Stimulated activated CD4-positive, alpha-beta T cell treated with anti-CD3 and anti-CD28 coated beads, Interleukin-12 subunit alpha, Interleukin-12 subunit beta, amount 100 ng/mL, for 24 hours (primary cell): ENCODE results near the gene ACSL1.

Experiments used
- DNase-seq, 2 experiments: peaks; one replicate each; pipeline ENCODE4 v3.0.0-alpha.2; 2020; ENCODE audit warnings: low read depth in 2 of 2

ACSL1 gene

DNA sequence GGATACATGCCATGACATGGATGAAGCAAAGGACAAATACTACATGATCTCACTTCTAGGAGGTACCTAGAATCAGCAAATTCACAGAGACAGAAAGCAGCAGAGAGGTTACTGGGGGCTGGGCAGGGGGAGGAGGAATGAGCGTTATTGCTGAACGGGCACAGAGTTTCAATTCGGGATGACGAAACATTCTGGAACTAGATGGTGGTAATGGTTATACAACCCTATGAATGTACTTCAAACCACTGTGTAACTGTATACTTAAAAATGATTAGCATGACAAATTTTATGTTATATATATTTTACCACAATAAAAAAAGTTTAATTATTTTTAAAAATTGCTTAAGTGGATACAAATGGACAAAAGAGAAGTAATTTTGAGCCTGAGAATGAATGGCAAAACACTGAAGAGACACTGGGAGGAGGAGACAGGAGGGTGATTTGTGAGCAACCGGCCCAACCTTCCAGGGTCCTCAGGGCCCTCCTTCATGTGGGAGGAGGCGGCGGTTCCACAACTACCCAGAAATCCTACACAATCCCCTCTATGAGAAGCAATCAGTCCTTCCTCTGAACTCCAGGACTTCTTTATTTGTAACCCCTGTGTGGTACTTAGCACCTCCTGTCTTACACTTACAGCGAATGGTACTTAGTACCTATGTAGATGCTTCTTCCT, 14.1 kb downstream of the ACSL1 start:
- DNase-seq, result no peak

DNA sequence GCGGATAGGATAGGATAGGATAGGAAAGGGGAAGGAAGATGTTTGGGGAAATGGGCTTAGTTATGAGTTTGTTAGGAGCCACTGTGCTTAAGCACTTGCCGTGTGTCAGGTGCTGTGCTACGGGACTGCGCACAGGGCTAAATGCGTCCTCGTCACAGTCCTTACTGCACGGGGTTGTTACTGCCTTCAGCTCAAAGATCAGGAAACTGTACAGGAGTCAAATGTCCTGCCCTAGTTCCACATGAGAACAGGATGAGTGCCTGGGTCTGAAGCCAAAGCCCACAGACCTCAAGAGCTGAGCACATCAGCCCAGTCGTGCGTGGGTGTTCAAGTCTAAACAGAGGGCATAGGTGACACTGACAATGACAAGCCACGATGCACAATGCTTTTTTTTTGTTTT, 15.0 kb downstream of the ACSL1 start:
- DNase-seq, result no peak

DNA sequence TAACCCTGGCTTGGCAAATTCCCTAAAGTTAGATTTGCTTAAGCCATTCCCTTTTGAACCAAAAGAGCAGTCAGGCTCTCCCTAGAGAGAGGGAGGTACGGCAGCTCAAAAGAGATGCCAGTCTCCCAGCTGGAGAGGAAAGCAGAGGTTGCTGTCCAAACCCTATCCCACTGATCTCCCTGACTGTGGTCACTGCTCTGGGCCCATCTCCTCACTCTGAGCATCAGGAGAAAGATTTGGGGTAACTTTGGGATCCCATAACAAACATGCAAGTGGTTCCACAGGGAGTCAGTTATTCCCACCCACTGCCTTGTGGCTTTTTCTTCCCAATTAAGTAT, 17.1 kb downstream of the ACSL1 start:
- DNase-seq, result no peak

DNA sequence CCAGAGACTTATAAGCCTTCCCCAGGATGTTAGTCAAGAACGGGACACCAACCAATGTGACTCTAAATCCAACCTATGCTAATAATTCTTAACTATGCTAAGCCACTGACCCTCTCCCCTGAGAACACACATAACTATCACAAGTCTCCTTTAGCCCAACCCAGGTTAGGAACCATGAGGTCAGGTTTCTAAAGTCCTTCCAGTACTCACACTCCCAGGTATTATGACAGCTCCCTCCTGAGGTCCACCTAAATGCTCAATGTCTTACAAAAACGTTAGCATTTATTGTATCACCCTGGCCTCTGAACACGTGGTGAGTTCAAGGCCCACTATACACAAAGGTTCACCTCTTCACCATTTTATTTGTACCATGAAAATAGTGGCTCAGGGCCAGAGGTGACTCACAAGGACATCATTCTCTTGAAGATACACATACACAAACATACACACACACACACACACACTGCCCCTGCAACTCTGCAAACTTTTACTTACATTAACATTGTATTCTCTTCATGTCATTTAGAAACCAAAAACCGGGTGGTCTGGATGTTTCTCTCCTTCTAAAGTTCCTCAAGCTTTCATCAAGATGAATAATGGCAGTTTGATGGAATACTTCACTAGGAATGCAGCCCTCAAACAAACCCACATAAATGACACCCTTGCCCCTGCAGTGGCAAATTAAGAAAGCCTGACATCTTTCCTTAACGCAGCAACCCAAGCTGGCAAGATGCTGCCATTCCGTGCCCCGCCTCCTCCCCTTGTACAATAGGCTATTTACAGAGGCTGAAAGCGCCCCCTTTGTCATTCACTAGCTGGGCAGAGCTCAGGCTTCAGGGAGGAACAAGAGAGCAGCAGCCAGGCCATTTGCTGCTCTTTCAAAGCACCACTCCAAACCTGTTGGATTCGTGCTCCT, 17.7 kb downstream of the ACSL1 start:
- DNase-seq, result no peak

DNA sequence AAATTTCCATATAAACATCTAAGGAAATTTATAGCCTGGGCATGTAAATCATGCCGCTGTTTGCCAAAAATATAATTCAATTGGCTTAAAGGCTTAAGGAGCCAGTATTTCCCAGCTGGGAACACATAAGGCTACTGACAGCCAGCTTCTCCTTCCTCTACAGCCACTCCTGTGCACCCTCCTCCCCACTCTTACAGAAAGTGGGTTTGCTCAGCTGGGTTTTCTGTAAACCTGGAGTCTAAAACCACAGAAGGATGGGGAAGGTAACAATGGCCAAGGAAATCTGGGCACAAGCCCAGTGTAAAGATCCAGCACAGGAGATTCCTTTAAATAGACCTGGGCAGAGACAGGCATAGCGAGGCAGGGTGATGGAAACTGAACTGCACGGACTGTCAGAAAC, 18.5 kb downstream of the ACSL1 start:
- DNase-seq, result no peak

DNA sequence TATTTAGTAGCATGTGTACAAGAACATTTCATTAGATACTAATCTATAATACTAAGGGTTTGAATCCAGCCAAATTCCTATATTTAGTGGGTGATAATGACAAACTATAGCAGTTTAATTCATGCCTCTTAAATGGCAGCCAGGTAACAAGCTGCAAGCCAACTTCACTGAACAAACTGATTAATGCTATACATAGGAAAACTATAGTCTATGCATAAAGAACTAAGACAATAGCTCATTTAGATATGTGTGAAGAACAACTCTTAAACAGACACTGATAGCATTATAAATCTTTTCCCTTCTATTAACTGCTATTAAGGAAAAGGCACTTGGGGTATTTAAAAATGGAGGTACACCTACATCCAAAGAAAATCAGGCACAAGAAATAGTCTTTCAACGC, 19.1 kb downstream of the ACSL1 start:
- DNase-seq, result no peak

DNA sequence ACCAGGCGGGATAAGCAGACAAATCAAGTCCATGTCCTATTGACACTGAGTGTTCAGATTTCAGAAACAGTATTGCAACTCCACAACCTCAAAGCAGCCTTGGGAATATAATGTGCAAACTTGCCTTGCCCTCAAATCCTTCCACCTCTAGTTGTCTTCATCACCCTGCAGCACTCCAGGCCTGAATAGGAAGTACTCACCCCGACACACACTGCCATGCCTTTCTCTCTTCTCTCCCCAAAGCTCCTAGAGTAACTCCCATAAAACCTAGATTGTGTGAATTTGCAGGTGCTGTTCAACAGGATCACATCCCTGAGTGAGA, 19.6 kb downstream of the ACSL1 start:
- no peak for DNase-seq

DNA sequence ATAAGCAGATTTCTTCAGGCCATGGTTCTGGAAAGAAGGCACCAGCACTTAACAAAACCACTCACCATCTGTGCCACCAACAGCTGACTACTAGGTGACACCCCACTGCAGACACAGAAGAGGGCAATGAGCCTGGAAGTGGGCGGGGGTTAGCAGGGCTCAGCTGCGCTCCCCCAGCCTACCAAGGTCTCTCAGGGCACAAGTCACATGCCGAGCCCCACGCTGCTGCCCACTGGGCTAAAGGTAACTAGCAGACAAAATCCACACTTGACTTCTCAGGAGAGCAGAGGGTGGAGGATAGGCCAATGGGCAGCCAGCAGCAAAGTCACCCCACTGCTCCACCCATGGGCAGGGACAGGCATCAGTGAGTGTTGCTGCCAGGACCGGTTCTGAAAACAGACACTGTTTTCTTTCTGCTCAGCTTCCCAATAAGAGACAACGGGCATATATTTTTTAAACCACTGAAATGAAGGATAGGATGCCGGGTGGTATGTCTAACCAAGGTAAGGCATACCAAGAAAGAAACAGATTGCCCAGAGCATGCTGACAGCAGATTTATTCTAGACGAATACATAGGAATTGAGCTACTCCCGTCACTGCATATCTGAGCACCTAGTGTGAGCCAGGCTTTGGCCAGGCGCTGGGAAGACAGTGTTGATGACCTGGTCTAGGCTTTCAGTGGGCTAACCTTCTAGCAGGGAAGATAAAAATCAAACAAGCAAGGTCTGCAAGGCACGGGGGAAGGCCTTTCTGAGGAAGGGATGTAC, 20.1 kb downstream of the ACSL1 start:
- no peak for DNase-seq

DNA sequence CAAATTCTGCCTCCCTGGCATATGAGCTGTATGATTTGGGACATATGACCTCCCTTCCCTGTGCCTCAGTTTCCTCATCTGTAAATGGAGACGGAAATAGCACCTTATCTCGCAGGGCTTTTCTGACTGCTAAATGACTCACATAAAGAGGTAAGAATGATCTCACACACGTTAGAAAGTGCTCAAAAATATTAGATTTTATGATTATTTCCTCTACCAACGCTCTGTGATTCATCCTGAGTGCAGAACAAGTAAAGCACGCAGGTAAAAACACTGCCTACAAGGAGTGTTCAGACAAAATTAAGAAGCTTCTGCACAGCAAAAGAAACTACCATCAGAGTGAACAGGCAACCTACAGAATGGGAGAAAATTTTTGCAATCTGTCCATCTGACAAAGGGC, 21.1 kb downstream of the ACSL1 start:
- no peak for DNase-seq

DNA sequence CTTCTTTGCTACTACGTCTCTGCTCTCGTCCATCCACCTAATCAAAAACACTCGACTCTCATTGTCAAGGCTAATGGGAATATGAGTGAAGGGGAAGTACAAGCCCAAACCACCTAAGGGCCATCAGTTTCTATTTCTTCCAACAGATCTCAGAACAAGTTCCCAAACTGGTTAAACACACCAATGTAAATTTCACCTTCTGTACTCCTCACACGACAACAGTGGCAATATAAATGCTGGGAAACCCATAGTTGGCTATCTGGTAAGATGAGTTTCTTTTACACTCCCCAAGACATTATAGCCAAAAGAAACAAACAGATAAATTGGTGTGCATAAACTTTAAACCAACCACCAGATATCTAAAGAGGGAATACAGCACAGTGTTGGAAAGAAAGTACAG, 21.9 kb downstream of the ACSL1 start:
- no peak for DNase-seq

DNA sequence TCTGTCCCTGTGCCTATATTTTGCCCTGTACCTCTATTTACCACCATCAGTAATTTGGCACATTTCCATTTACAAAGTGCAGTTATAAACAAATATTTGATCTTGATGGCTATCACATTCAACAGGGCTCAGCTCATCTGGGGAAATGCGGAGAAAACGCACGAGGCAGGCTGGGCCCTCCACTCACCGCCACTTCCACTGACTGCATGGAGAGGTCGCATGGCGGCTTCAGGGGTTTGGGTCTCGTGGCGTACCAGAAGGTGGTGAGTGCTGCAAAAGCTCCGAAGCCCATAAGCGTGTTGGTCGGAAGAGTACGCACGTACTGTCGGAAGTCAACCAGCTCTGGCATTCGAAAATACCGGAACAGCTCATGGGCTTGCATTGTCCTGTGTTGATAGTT, 22.6 kb downstream of the ACSL1 start:
- DNase-seq, result no peak

DNA sequence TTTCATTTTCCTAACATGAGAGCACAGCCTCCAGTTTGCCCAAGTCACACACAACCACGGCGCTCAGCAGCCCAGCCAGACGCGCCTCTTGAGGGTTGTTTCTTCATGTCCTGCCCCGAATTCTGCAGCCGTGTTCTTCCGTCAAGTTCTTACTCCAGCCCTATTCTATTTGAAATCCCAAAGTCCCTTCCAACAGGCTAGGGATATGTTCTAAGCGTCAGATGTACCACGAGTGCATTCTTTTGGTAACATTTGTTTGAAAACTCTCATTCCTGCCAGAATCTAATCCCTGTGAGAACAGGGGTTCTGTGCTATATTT, 23.1 kb downstream of the ACSL1 start:
- DNase-seq, result no peak

DNA sequence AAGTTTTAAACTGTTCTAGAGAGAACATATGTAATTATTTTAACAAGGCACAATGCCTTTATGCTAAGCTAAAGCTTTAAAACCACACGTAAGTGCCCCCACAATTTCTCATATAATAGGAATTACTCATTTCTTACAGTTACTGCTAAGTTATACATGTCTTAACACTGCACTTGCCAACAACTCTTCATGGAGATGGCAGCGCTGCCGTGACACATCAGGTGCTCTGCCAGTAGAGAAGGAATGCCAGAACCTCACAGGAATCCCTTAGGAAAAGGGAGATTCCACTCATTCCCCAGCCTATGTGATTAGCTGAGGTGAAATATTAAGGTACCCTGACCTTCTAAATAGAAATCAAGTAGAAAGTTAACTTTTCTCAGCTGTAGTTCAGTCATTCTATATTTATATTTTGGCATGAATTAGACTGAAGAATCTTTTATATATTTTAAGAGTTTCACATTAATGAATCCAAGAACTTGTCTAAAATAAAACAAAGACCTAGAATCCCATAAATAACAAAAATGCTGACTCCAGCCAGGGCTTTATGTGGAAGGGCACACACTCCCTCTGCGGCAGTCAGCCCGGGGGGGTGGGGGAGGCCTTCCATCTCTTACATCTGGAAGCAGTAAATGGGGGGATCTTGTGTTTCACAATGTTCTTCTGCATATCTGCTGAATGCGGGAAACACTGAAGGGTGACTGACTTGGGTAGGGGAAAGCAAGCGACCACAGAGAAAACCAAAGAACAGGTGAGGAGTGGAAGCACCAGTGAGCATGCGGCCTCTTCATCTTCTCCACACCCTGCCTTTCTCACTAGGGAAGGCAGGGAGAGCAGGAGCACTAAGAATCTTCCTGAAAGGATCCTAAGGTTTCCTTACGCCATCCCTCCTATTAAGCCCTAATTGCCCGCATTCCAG, 23.7 kb downstream of the ACSL1 start:
- no peak for DNase-seq

DNA sequence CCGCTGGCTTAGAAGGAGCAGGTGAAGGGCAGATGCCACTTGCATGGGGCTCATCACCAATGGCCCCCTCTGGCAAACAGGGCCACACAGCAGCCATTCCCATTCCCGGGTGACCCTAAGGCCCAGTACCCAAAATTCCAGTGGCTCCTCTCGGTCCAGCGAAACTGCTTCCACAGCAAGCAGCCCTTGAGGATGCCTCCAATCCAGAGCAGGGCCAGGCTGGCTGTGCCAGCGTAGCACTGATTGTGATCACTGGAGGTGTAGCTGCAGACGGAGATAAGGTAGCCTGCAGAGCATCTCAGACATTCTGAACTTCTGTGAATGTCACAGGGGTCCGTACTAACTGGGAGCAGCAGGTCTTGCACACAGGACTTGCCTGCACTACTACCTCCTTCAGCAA, 27.3 kb downstream of the ACSL1 start:
- DNase-seq, result no peak

DNA sequence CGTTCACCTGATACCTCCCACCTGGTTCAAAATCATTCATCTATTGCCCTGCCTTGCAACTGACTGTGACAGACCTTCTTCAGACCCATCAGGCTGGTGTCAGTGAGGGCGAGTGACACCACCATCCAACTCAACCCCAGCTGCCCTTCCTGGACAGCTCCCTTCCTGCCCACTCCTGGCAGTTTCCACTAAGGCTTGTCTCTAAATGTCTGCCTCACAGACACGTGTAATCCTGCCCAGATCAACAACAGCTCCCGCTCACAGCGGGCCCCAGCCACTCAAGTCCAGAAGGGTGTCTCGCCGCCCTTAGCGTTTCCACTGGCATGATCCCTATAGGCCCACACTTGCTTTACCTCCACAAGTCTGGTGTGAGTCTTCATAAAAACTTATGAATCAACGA, 28.9 kb downstream of the ACSL1 start:
- DNase-seq, result no peak

DNA sequence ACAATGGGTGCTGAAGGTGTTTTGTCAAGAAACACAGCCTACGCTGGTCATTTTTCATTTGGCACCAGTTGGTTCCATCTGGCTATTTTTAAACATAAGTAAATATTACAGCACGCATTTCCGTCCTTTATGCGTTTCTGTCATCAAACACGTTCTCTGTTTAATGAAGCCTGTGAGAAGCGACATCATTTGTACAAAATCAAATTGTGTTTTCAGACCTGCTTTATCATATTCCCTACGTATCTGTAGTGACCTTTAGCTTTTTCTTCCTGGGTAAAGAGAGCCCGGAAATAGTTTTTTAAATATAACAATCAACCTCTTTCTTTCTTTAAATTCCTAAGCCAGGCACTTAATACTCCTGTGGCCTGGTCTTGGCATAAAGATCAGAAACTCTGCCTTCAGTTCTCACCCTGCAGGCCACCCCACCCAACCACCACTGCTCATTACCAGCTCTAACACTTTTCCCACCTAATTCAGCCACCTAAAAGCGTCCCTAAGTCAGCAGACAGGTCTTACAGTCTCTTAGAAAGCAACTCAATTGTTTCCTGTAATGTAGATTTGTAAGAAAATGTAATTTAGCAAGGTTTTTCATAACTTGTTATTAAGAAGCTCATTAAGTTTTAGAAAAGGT, 30.4 kb downstream of the ACSL1 start:
- no peak for DNase-seq

DNA sequence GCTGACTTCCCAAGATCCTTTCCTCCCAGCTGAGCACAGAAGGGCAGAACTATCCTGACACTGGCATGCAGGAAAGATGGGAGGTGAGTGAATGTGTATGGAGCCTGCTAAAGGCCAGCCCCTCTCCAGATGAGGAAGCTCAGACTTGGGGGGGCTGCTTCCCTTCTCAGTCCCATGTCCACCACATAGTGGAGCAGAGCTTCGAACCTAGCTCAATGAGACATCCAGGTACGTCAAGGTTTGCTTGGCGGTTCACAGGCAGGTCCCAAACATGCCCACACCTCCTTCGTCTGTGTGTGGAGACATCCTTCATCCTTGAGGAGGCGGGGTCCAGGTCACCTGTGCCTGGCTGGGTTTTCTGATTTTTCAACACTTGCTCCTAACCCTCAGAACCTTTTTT, 31.3 kb downstream of the ACSL1 start:
- DNase-seq, result no peak

DNA sequence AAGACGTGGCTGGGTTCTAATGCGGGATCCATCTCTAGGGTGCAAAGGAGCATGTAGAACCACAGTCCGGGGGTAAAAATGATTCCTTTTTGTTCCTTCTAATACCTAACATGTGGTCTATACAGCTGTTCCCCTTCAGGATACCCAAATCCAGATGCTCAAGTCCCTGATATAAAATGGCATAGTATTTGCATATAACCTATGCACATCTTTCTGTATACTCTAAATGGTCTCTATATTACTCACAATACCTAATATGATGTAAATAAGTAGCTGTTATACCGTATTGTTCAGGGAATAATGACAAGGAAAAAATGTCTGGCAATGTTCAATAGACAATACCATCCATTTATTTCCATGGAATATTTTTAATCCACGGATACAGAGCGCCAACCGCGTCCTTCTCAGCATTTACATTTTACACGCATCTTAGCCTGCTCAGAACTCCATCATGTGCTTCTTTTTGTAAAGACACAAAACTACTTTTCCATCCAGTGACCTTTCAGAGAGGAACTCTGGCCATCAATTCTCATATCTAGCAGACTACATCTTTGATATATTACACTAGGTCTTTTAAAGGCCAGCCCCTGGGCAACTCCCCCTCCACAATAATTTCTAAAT, 31.9 kb downstream of the ACSL1 start:
- DNase-seq, result no peak

DNA sequence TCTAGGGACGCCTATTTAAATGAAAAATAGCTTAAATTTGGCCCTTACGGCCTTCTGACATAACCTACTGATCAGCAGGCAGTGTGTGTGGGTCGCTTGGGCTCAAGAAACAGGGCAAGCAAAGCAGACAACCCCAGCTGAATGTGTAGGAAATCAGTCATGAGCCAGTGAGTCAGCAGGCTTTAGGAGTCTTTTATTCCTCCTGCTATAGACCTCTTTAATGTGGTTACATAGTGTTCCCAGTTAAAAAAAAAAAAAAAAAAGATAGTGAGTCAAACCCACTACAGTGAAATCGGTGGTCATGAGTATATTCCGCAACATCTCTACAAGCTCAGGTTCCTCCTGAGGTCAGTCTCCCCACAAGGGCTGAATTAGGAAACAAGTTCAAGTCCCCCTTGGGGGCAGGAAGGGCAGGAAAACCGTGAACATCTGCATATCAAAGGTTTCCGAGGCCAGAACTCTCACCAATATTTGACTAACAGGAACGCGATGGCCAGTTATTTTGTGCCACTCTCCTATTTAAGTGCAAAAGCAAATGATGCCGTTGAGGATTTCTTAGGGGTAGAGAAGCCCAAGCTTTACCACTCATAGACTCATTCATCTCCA, 32.7 kb downstream of the ACSL1 start:
- DNase-seq, result peak; percentile 27 to 51

DNA sequence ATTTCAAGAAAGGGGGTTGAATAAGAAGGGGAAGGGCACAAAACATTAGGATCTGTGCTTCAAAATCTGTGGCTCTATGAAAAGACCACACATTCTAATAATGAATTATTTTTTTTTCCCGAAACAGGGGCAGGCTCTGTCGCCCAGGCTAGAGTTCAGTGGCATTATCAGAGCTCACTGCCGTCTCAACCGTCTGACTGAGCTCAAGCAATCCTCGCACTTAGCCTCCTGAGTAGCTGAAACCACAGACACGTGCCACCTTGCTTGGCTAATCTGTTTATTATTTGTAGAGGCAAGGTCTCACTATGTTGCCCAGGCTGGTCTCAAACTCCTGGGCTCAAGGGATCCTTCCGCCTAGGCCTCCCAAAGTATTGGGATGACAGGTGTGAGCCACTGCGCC, 33.4 kb downstream of the ACSL1 start:
- DNase-seq, result no peak

DNA sequence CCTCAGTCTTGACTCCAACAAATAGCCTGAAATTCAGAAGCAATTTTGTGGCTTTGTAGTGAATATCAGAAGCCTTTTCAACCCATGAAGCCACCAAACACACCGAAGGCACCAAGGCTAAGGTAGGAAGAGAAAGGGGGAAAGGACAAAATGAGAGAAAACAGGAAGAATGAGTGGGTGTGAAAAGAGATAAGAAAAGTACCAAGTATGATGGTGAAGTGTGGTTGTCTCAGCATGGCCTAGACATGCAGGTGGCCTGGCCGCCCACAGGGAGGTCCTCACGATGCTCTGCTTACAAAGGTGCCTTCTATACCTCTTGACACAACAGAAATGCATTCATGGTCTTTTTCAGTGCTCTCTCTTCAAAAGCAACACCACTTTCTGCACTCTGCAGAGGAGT, 34.9 kb downstream of the ACSL1 start:
- no peak for DNase-seq
